Spleen (tissue), 7 donors: ENCODE data around the gene TRABD2A.

Source experiments
- CTCF ChIP-seq, 11 experiments: fragments of 200-600 bp in 7 of 11; fragments of 450-650 bp in 4 of 11; sonication (generic) in 4 of 11; IDR thresholded peaks in 8 of 11; conservative IDR thresholded peaks in 3 of 11; 1 replicate in 7 of 11; 2 replicates in 4 of 11; pipeline versions ENCODE4 v1.4.0 to v1.8.0; 2016 to 2021; ENCODE audit warnings: antibody characterized with exemption in 11 of 11, inconsistent platforms in 4 of 11, mild to moderate bottlenecking in 1 of 11
- POLR2AphosphoS5 ChIP-seq, 3 donors: sonication (generic); formaldehyde crosslinking; IDR thresholded peaks; one replicate each; pipeline ENCODE4 v1.5.1; 2017; ENCODE audit warnings: antibody characterized with exemption in 3 of 3
- donor health status: DM: no; HTN: no; CAD: no; lungs with moderate emphysema.
- donor health status: DM: no; HTN: no; CAD: no.
- donor health status: DM: no; HTN: no; CAD: no.

DNA sequence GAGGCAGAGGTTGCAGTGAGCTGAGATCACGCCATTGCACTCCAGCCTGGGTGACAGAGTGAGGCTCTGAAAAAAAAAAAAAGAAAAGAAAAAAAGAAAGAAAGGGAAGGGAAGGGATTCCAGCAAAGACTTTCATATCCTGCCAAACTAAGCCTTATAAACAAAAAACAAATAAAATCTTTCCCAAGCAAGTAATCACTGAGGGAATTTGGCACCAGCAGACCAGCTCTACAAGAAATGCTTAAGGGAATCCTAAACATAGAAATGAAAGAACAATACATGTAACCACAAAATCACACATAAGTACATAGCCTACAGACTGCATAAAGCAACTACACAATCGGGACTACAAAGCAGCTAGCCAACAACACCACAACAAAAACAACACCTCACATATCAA lies 79.1 kb downstream of the TRABD2A start:
- TF ChIP-seq POLR2AphosphoS5 (IDR thresholded peaks at IDR 0.05) (no peak), CTCF (IDR thresholded peaks at IDR 0.05 in 8 of 11, conservative IDR thresholded peaks at IDR 0.05 in 3 of 11) (no peak)
